GM11168 (cell line): Measurements from ENCODE around the gene DDX6.
"Not testable (repeated sequence)": the region's sequence is repeated elsewhere in the genome, so short reads cannot be mapped to it uniquely, and the experiment has no call there.

ENCODE experiments used
- in situ Hi-C: fragments of 300-500 bp; cut with MboI; formaldehyde crosslinking; loops from one replicate; pipeline ENCODE4 v1.12.0; 2022; ENCODE audit warnings: low sequenced_read_pairs; ENCODE audit not compliant: unreplicated experiment

The DDX6 gene

GRCh38 chr11:118746988-118747585, 43.9 kb downstream of the DDX6 start:
- in situ Hi-C loops: no loop called here

GRCh38 chr11:118744046-118744445, 46.9 kb downstream of the DDX6 start:
- in situ Hi-C loops: loop anchor here (5.0 kb wide), 1 partner anchor 37 kb away; no protein-coding TSS in a partner anchor

DNA sequence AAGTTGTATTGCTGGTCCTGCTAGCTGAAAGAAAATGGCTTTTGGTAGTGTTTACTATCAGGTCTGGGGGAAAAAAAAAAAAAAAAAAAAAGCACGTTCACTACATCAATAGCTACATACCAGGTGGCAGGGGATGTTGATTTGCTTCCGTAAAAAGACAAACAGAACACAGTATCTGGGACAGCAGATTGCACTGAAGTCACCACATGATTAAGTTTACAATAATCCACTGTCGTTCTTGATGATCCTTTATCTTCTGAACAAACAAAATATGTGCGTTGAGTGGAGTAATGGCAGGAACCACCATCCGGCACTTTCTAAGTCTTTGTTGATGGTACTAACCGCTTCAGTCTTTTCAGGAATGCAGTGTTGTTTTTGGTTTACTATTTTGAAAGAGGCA, 48.7 kb downstream of the DDX6 start:
- in situ Hi-C loops: loop anchor here (5.0 kb wide), 1 partner anchor 35 kb away; no protein-coding TSS in a partner anchor

- in situ Hi-C loops: loop anchor here (5.0 kb wide), 1 partner anchor 34 kb away; no protein-coding TSS in a partner anchor
These were observed 50.1 kb downstream of the DDX6 start for GRCh38 chr11:118740892-118741291.

GRCh38 chr11:118735203-118735602, 55.8 kb downstream of the DDX6 start:
- in situ Hi-C loops: no loop called here

DNA sequence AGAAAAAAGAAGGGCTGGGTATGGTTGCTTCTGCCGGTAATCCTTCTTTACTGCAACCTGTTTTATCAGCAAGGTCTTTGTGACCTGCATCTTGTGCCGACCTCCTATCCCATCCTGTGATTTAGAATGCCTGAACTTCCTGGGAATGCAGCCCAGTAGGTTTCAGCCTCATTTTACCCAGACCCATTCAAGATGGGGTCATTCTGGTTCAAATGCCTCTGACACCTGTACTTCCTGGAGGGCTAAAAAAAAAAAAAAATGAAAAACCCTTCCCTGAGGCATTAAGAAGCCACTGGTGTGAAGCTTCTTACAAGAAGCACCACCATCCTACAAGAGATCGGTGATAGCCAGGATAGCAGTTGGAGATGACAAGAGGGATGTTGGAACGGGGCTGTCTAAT, 56.9 kb downstream of the DDX6 start:
- in situ Hi-C loops: no loop called here

- in situ Hi-C loops: not testable (repeated sequence)
These were observed 61.2 kb downstream of the DDX6 start for GRCh38 chr11:118729753-118730152.

DNA sequence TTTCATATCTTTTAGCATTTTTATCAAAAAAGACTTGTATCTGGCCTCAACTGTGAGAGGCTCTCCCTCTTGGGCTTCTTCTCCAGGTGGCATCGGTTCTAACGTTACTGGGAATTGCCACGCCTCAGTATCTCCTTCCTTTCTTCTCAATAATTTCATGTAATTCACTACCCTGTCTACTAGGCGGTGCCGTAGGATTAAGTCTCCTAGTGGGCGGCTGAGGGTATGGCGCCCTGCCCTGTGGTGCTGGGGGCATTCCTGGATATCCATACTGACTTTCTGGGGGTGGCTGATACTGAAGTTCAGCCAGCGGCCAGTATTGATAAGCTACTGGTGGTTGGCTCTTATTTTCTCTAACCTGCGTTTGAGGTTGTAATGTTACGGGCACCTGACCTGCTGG, 62.9 kb downstream of the DDX6 start:
- in situ Hi-C loops: not testable (repeated sequence)

DNA sequence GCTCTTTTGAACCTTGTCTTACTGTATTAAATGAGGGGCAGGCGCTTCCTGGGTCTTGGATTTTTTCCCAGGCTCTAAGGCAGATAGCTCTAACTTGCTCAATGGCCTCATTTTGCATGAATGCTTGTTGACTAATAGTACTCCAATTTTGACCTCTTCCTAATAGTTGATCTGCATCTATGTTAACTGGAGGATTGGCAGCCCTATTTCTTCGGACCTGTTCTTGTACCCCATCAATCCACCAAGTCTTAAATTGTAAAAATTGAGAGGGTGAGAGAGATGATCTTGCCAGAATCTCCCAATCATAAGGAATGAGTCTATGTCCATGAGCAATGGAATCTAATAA, 63.3 kb downstream of the DDX6 start:
- in situ Hi-C loops: not testable (repeated sequence)

GRCh38 chr11:118727001-118727720, 63.8 kb downstream of the DDX6 start:
- in situ Hi-C loops: not testable (repeated sequence)

GRCh38 chr11:118721478-118722015, 69.4 kb downstream of the DDX6 start:
- in situ Hi-C loops: not testable (repeated sequence)

DNA sequence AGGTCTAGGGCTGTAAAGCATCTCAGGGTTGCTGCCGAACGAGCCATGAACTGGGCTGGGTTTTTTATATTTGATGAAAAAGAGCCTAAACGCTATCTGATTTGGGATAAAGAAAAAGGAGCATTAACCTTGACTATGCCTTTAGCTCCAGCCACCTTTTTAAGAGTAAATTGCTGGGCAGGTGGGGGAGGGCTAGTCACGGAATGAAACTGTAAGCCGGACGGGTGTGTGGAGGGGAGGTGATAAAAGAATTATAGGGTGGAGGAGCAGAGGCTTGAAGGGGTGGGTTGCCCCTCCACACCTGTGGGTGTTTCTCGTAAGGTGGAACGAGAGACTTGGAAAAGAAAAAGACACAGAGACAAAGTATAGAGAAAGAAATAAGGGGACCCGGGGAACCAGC, 70.2 kb downstream of the DDX6 start:
- in situ Hi-C loops: not testable (repeated sequence)

DNA sequence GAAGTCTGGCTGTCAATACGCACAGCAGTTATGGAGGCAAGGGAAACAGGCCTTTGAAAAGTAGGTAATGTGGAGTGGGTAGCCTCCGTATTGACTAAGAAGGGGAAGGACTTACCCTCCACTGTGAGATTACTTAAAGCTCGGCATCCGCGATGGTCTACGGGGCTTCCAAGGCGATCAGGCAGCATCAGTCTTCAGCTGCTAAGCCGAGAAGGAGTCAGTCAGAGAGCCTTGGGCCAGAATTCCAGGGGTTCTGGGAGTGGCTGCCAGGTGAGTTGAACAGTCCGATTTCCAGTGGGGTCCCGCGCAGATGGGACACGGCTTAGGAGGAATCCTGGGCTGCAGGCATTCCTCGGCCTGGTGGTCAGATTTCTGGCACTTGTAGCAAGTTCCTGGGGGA, 70.9 kb downstream of the DDX6 start:
- in situ Hi-C loops: not testable (repeated sequence)

GRCh38 chr11:118718562-118718961, 72.4 kb downstream of the DDX6 start:
- in situ Hi-C loops: not testable (repeated sequence)

DNA sequence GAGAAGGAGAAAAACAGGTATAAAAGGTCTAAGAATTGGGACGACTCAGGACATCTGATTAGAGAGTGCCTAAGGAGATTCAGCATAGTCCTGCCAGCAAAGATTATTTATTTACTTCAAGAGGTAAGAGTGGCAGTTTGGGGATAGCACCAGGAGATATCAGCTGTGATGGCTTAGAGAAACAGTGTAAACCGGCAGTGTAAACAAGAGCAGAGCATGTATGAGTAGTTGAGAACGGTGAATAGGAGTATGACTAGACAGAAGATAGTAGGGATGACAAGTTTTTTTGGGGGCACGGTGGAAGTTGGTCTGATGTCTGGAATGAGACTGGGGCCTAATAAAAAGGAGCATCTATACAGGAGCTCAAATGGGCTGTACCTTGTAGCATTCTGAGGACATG, 73.2 kb downstream of the DDX6 start:
- in situ Hi-C loops: not testable (repeated sequence)

GRCh38 chr11:118717221-118717620, 73.7 kb downstream of the DDX6 start:
- in situ Hi-C loops: not testable (repeated sequence)

GRCh38 chr11:118715837-118716260, 75.1 kb downstream of the DDX6 start:
- in situ Hi-C loops: no loop called here

GRCh38 chr11:118715245-118715831, 75.6 kb downstream of the DDX6 start:
- in situ Hi-C loops: no loop called here

GRCh38 chr11:118714816-118715215, 76.1 kb downstream of the DDX6 start:
- in situ Hi-C loops: no loop called here

DNA sequence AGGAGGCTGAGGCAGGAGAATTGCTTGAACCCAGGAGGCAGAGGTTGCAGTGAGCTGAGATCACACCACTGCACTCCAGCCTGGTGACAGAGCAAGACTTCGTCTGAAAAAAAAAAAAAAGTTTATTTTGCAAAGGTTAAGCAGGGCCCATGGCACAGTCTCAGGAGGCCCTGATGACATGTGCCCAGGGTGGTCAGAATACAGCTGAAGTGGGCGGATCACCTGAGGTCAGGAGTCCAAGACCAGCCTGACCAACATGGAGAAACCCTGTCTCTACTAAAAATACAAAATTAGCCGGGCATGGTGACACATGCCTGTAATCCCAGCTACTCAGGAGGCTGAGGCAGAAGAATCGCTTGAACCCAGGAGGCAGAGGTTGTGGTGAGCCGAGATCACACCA, 76.5 kb downstream of the DDX6 start:
- in situ Hi-C loops: not testable (repeated sequence)

GRCh38 chr11:118708296-118708695, 82.7 kb downstream of the DDX6 start:
- in situ Hi-C loops: loop anchor here (5.0 kb wide), 1 partner anchor 34 kb away; no protein-coding TSS in a partner anchor
